Upper lobe of left lung (tissue), 4 donors: ENCODE data around the gene DLG2.

Source experiments
- EP300 ChIP-seq, 4 donors: sonication (generic); formaldehyde crosslinking; IDR thresholded peaks; one replicate each; pipeline ENCODE4 v1.5.1; 2017; ENCODE audit warnings: antibody characterized with exemption in 4 of 4, control low read depth in 2 of 4
- TF ChIP-seq, protein P1 (sequence below), 6 experiments: fragments of 450-650 bp in 4 of 6; fragments of 200-600 bp in 2 of 6; sonication (generic) in 2 of 6; IDR thresholded peaks; one replicate each; pipeline ENCODE4 v1.5.1; 2016 to 2019; ENCODE audit warnings: antibody characterized with exemption in 6 of 6

DNA sequence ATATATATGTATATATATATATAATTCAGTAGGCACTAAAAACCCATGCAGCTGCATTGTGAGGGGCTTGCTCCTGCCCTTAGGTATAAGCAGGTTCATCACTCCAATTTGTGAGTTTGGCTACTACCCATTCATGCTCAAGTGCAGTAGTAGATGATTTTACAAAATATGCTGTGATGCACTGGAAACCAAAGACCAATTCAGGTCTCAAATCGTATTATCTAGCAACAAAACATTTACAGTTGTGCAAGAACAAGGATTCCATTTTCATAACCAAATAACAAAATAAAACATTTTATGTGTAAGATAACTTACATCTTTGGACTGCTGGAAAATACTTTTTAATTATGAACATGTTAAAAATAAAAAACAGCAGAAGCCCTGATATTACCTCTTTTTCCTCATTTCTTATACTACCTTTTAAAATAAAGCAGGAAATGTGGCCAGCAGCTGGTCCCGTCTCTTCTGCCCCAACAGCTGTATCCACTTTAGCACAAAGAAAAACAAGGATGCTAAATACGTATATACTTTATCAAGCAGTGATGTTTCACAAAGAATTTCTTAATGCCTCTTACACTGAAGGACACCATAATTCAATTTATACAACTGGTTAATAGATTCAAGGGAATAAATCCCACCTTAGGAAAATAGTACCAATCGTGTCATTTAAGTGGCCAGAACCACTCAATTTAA, 35.0 kb upstream of the DLG2 start:
- TF ChIP-seq, protein P1, sequence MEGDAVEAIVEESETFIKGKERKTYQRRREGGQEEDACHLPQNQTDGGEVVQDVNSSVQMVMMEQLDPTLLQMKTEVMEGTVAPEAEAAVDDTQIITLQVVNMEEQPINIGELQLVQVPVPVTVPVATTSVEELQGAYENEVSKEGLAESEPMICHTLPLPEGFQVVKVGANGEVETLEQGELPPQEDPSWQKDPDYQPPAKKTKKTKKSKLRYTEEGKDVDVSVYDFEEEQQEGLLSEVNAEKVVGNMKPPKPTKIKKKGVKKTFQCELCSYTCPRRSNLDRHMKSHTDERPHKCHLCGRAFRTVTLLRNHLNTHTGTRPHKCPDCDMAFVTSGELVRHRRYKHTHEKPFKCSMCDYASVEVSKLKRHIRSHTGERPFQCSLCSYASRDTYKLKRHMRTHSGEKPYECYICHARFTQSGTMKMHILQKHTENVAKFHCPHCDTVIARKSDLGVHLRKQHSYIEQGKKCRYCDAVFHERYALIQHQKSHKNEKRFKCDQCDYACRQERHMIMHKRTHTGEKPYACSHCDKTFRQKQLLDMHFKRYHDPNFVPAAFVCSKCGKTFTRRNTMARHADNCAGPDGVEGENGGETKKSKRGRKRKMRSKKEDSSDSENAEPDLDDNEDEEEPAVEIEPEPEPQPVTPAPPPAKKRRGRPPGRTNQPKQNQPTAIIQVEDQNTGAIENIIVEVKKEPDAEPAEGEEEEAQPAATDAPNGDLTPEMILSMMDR (IDR thresholded peaks at IDR 0.05): no peak
- TF ChIP-seq EP300 (IDR thresholded peaks at IDR 0.05): no peak
